ENCODE measurements around the gene TTC9. TPM values are rescaled to one million over a fixed set of nuclear protein-coding genes. Genes with fewer than 3 reads are reported as not detected.
"Not testable (repeated sequence)": the region's sequence is repeated elsewhere in the genome, so short reads cannot be mapped to it uniquely, and the experiment has no call there.

Gene TTC9
- total and polyA plus RNA-seq, 4 donors, result 0.09 to 0.98 (median 0.45) TPM

DNA sequence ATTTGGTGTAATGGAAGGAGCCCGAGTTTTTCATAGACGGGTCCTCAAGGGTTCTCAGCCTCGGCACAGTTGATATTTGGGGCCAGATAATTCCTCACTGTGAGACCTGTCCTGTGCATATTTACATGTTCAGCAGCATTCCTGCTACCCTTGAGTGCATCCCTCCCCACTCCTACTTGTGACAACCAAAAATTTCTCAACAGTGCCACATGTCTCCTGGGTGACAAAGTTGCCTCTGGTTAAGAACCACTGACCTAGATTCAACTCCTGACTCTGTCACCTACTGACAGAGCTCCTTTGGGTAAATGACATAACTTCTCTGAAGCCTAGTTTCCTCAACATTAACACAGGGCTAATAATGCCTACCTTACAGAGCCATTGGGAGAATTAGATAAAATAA, 60.4 kb downstream of the TTC9 start:
- H3K9ac ChIP-seq (ENCODE audit: low read depth in 1 of 2, low read length in 2 of 2), result no peak overlapping the region
- H3K27ac ChIP-seq (ENCODE audit: low read depth in 1 of 2, low read length in 2 of 2), result no peak overlapping the region
- no peaks in the 10 kb centered on the region for H3K9me3 ChIP-seq (ENCODE audit: control insufficient read depth in 4 of 4, low read length in 3 of 4)
- 74% methylated on average over 3 of the region's 3 CpGs for WGBS
- DNase-seq (ENCODE audit: low spot score), result no peak
- no peaks in the 10 kb centered on the region for H3K4me1 ChIP-seq (ENCODE audit: control insufficient read depth in 4 of 4, insufficient read depth in 4 of 4, low read length in 3 of 4)
- TF ChIP-seq RXRA (IDR thresholded peaks at IDR 0.05) (peak; percentile 14 to 38), HNF4A (conservative IDR thresholded peaks at IDR 0.05) (peak in 1 of 2 donors; percentile 18), FOXA2 (IDR thresholded peaks at IDR 0.05) (no peak)
- no peaks in the 10 kb centered on the region for H3K36me3 ChIP-seq (ENCODE audit: control insufficient read depth in 4 of 4, insufficient read depth in 3 of 4, low read depth in 1 of 4, low read length in 3 of 4)
- no peaks in the 10 kb centered on the region for H3K27me3 ChIP-seq (ENCODE audit: control insufficient read depth in 4 of 4, insufficient read depth in 4 of 4, low read length in 3 of 4)
- no peak overlapping the region for H3K4me3 ChIP-seq (ENCODE audit: low read depth in 1 of 3, low read length in 3 of 3)

- DNase-seq (ENCODE audit: low spot score); H3K27ac ChIP-seq (ENCODE audit: low read depth in 1 of 2, low read length in 2 of 2); H3K4me1 ChIP-seq (ENCODE audit: control insufficient read depth in 4 of 4, insufficient read depth in 4 of 4, low read length in 3 of 4); H3K36me3 ChIP-seq (ENCODE audit: control insufficient read depth in 4 of 4, insufficient read depth in 3 of 4, low read depth in 1 of 4, low read length in 3 of 4); H3K9ac ChIP-seq (ENCODE audit: low read depth in 1 of 2, low read length in 2 of 2); H3K27me3 ChIP-seq (ENCODE audit: control insufficient read depth in 4 of 4, insufficient read depth in 4 of 4, low read length in 3 of 4); H3K4me3 ChIP-seq (ENCODE audit: low read depth in 1 of 3, low read length in 3 of 3); H3K9me3 ChIP-seq (ENCODE audit: control insufficient read depth in 4 of 4, low read length in 3 of 4): not testable (repeated sequence)
- 78% methylated on average over 1 of the region's 1 CpG for WGBS
- TF ChIP-seq HNF4A (conservative IDR thresholded peaks at IDR 0.05) (peak in 1 of 2 donors; percentile 29), JUND (IDR thresholded peaks at IDR 0.05) (peak in 1 of 2 donors; percentile 9), SP1 (IDR thresholded peaks at IDR 0.05) (peak; percentile 2), RXRA (IDR thresholded peaks at IDR 0.05) (peak; percentile 38 to 40)
Observed at GRCh38 chr14:70703621-70704168, 62.0 kb downstream of the TTC9 start.

DNA sequence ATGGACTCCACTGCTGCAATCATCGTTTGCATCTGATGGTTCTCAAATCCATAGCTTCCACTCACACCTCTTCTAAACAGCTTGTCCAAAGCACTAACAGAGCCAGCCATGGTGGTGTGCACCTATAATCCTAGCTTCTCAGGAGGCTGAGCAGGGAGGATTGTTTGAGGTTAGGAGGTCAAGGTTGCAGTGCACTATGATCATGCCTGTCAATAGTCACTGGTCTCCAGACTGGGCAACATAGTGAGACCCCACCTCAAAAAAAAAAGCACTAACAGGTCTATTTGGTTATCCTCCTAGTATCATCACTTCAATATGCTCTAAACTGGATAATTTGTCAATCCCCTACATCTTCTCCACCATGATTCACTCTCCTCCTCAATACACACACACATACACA, 63.2 kb downstream of the TTC9 start:
- Histone ChIP-seq H3K9ac (ENCODE audit: low read depth in 1 of 2, low read length in 2 of 2) (no peak overlapping the region), H3K4me3 (ENCODE audit: low read depth in 1 of 3, low read length in 3 of 3) (no peak overlapping the region), H3K9me3 (ENCODE audit: control insufficient read depth in 4 of 4, low read length in 3 of 4) (no peaks in the 10 kb centered on the region), H3K27ac (ENCODE audit: low read depth in 1 of 2, low read length in 2 of 2) (no peak overlapping the region), H3K27me3 (ENCODE audit: control insufficient read depth in 4 of 4, insufficient read depth in 4 of 4, low read length in 3 of 4) (no peaks in the 10 kb centered on the region), H3K4me1 (ENCODE audit: control insufficient read depth in 4 of 4, insufficient read depth in 4 of 4, low read length in 3 of 4) (no peaks in the 10 kb centered on the region), H3K36me3 (ENCODE audit: control insufficient read depth in 4 of 4, insufficient read depth in 3 of 4, low read depth in 1 of 4, low read length in 3 of 4) (no peaks in the 10 kb centered on the region)
- 90% methylated on average over 1 of the region's 1 CpG for WGBS
- TF ChIP-seq JUND (IDR thresholded peaks at IDR 0.05) (no peak), HNF4G (IDR thresholded peaks at IDR 0.05) (no peak), HNF4A (conservative IDR thresholded peaks at IDR 0.05) (no peak), EGR1 (IDR thresholded peaks at IDR 0.05; ENCODE audit: low read depth in 2 of 2) (no peak), RXRA (IDR thresholded peaks at IDR 0.05) (no peak)
- no peak for DNase-seq (ENCODE audit: low spot score)

DNA sequence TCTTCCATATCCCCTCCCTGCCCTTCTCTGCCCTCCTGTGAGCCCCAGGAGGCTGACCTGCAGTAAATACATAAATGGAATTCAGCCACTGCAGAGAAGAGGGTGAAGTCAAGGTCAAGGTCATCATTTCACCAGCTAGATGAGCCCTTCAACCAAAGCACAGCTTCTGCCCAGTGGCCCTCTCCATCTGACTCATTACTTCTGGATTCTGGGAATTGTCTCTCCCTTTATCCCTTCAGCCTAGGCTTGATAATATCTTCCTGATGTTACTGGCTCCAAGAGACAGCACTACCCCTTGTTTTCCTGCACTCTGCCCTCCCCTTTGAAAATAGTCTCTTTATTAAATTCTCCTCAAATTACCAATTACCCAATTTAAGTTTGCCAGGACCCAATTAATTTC, 64.5 kb downstream of the TTC9 start:
- DNase-seq (ENCODE audit: low spot score), result no peak
- Histone ChIP-seq H3K36me3 (ENCODE audit: control insufficient read depth in 4 of 4, insufficient read depth in 3 of 4, low read depth in 1 of 4, low read length in 3 of 4) (no peaks in the 10 kb centered on the region), H3K9ac (ENCODE audit: low read depth in 1 of 2, low read length in 2 of 2) (no peak overlapping the region), H3K4me3 (ENCODE audit: low read depth in 1 of 3, low read length in 3 of 3) (no peak overlapping the region), H3K4me1 (ENCODE audit: control insufficient read depth in 4 of 4, insufficient read depth in 4 of 4, low read length in 3 of 4) (no peaks in the 10 kb centered on the region), H3K9me3 (ENCODE audit: control insufficient read depth in 4 of 4, low read length in 3 of 4) (no peaks in the 10 kb centered on the region), H3K27me3 (ENCODE audit: control insufficient read depth in 4 of 4, insufficient read depth in 4 of 4, low read length in 3 of 4) (no peaks in the 10 kb centered on the region), H3K27ac (ENCODE audit: low read depth in 1 of 2, low read length in 2 of 2) (no peak overlapping the region)
- TF ChIP-seq, protein P1, sequence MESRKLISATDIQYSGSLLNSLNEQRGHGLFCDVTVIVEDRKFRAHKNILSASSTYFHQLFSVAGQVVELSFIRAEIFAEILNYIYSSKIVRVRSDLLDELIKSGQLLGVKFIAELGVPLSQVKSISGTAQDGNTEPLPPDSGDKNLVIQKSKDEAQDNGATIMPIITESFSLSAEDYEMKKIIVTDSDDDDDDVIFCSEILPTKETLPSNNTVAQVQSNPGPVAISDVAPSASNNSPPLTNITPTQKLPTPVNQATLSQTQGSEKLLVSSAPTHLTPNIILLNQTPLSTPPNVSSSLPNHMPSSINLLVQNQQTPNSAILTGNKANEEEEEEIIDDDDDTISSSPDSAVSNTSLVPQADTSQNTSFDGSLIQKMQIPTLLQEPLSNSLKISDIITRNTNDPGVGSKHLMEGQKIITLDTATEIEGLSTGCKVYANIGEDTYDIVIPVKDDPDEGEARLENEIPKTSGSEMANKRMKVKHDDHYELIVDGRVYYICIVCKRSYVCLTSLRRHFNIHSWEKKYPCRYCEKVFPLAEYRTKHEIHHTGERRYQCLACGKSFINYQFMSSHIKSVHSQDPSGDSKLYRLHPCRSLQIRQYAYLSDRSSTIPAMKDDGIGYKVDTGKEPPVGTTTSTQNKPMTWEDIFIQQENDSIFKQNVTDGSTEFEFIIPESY (IDR thresholded peaks at IDR 0.05), result no peak
- TF ChIP-seq JUND (IDR thresholded peaks at IDR 0.05), result no peak
- TF ChIP-seq FOXA1 (IDR thresholded peaks at IDR 0.05), result no peak
- TF ChIP-seq RAD21 (IDR thresholded peaks at IDR 0.05), result no peak
- TF ChIP-seq, protein P2, sequence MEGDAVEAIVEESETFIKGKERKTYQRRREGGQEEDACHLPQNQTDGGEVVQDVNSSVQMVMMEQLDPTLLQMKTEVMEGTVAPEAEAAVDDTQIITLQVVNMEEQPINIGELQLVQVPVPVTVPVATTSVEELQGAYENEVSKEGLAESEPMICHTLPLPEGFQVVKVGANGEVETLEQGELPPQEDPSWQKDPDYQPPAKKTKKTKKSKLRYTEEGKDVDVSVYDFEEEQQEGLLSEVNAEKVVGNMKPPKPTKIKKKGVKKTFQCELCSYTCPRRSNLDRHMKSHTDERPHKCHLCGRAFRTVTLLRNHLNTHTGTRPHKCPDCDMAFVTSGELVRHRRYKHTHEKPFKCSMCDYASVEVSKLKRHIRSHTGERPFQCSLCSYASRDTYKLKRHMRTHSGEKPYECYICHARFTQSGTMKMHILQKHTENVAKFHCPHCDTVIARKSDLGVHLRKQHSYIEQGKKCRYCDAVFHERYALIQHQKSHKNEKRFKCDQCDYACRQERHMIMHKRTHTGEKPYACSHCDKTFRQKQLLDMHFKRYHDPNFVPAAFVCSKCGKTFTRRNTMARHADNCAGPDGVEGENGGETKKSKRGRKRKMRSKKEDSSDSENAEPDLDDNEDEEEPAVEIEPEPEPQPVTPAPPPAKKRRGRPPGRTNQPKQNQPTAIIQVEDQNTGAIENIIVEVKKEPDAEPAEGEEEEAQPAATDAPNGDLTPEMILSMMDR (IDR thresholded peaks at IDR 0.05; ENCODE audit: low read depth, low read length, missing input control), result no peak
- TF ChIP-seq, protein P3, sequence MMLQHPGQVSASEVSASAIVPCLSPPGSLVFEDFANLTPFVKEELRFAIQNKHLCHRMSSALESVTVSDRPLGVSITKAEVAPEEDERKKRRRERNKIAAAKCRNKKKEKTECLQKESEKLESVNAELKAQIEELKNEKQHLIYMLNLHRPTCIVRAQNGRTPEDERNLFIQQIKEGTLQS (IDR thresholded peaks at IDR 0.05), result no peak
- TF ChIP-seq, protein P4, sequence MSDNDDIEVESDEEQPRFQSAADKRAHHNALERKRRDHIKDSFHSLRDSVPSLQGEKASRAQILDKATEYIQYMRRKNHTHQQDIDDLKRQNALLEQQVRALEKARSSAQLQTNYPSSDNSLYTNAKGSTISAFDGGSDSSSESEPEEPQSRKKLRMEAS (IDR thresholded peaks at IDR 0.05), result no peak
- no peak for TF ChIP-seq EGR1 (IDR thresholded peaks at IDR 0.05; ENCODE audit: low read depth in 2 of 2)
- TF ChIP-seq HNF4G (IDR thresholded peaks at IDR 0.05), result no peak
- no peak for TF ChIP-seq TAF1 (conservative IDR thresholded peaks at IDR 0.05)
- TF ChIP-seq GABPA (IDR thresholded peaks at IDR 0.05 in 1 of 2, conservative IDR thresholded peaks at IDR 0.05 in 1 of 2), result no peak
- TF ChIP-seq FOXA2 (IDR thresholded peaks at IDR 0.05), result no peak
- no peak for TF ChIP-seq SP1 (IDR thresholded peaks at IDR 0.05)
- no peak for TF ChIP-seq REST (IDR thresholded peaks at IDR 0.05)

Data from liver (tissue), 9 donors.